Endothelial cell of umbilical vein (primary cell): ENCODE measurements around the gene UBE3D. TPM values are rescaled to one million over a fixed set of nuclear protein-coding genes. Genes with fewer than 3 reads are reported as not detected.

Experiments used
- BruUV-seq: library from RNA; stranded (reverse); fragments of 400-500 nt; replicated peaks from 2 replicates; lab custom pipeline; 2021; lab: Mats Ljungman, UMichigan
- CTCF ChIA-PET: fragments of 300-600, 350-600 bp; sonication (Branson Sonifier 250); formaldehyde crosslinking; loops from one replicate; lab custom pipeline; 2021; ENCODE audit warnings: antibody characterized with exemption, inconsistent platforms; lab: Charles Lee
- POLR2A ChIA-PET: fragments of 300-600, 350-600 bp; sonication (Branson Sonifier 250); formaldehyde crosslinking; loops from one replicate; lab custom pipeline; 2021; ENCODE audit warnings: antibody characterized with exemption, inconsistent platforms; lab: Charles Lee
- DNase-seq: peaks from one replicate; pipeline ENCODE4 v3.0.0-alpha.2; 2011; ENCODE audit warnings: low read depth, low spot score
- FAIRE-seq: peaks from 2 replicates; lab custom pipeline; 2011; peaks lifted over from hg19 to GRCh38; lab: Jason Lieb, UNC
- H2AFZ ChIP-seq: 2 replicates; pipeline ENCODE4 v1.6.0; 2012; ENCODE audit warnings: low read depth, low read length, control low read depth, inconsistent platforms
- H3K27ac ChIP-seq: 2 replicates; pipeline ENCODE4 v1.5.1; 2011; ENCODE audit warnings: low read depth, mild to moderate bottlenecking, control low read depth, low read length, moderate library complexity; ENCODE audit not compliant: insufficient read depth
- H3K27me3 ChIP-seq, 2 experiments: 2 replicates each; pipeline versions ENCODE4 v1.6.0 to v1.6.1; 2011; ENCODE audit warnings: low read length in 2 of 2, mixed read lengths in 1 of 2; ENCODE audit not compliant: control insufficient read depth in 2 of 2, insufficient read depth in 2 of 2
- H3K36me3 ChIP-seq, 2 experiments: 2 replicates in 1 of 2; 3 replicates in 1 of 2; pipeline ENCODE4 v1.5.1; 2011; ENCODE audit warnings: low read length in 2 of 2, mild to moderate bottlenecking in 1 of 2, moderate library complexity in 1 of 2; ENCODE audit not compliant: control insufficient read depth in 2 of 2, insufficient read depth in 2 of 2; ENCODE audit errors: extremely low read depth in 1 of 2
- H3K4me1 ChIP-seq: 3 replicates; pipeline ENCODE4 v1.5.1; 2011; ENCODE audit warnings: mild to moderate bottlenecking, low read length; ENCODE audit not compliant: control insufficient read depth, insufficient read depth; ENCODE audit errors: extremely low read depth
- H3K4me2 ChIP-seq: 2 replicates; pipeline ENCODE4 v1.6.1; 2011; ENCODE audit warnings: low read length, control low read depth, mixed read lengths; ENCODE audit not compliant: insufficient read depth
- H3K4me3 ChIP-seq, 3 experiments: fragments of 200-600 bp in 1 of 3; sonication (generic), shearing (Covaris generic) in 1 of 3; replicated peaks in 1 of 3; 2 replicates each; pipeline ENCODE4 v1.5.1; 2011 to 2016; ENCODE audit warnings: control low read depth in 3 of 3, low read length in 3 of 3, mild to moderate bottlenecking in 2 of 3, inconsistent platforms in 1 of 3, low read depth in 1 of 3, moderate library complexity in 1 of 3; ENCODE audit not compliant: insufficient read depth in 1 of 3
- H3K79me2 ChIP-seq: 2 replicates; pipeline ENCODE4 v1.6.0; 2012; ENCODE audit warnings: low read length, inconsistent platforms; ENCODE audit not compliant: control insufficient read depth, insufficient read depth
- H3K9ac ChIP-seq: replicated peaks from 2 replicates; pipeline ENCODE3; 2011; ENCODE audit warnings: low read length, control low read depth; ENCODE audit not compliant: insufficient read depth; ENCODE audit errors: extremely low read depth
- H3K9me1 ChIP-seq: replicated peaks from 3 replicates; pipeline ENCODE4 v1.6.0; 2011; ENCODE audit warnings: mild to moderate bottlenecking, low read length; ENCODE audit not compliant: control insufficient read depth, insufficient read depth; ENCODE audit errors: extremely low read depth
- H3K9me3 ChIP-seq: replicated peaks from 2 replicates; pipeline ENCODE4 v1.5.1; 2012; ENCODE audit warnings: low read length, inconsistent platforms; ENCODE audit not compliant: control insufficient read depth, insufficient read depth
- H4K20me1 ChIP-seq: replicated peaks from 2 replicates; pipeline ENCODE3; 2011; ENCODE audit warnings: mild to moderate bottlenecking, low read length; ENCODE audit not compliant: control insufficient read depth, insufficient read depth; ENCODE audit errors: extremely low read depth
- EZH2 ChIP-seq: IDR thresholded peaks from 2 replicates; pipeline ENCODE4 v1.6.1; 2012; ENCODE audit warnings: borderline replicate concordance, low read depth, mild to moderate bottlenecking, moderate library complexity, low read length, inconsistent platforms; ENCODE audit not compliant: severe bottlenecking
- FOS ChIP-seq: IDR thresholded peaks from 2 replicates; pipeline ENCODE4 v1.6.1; 2011; ENCODE audit warnings: mild to moderate bottlenecking, low read length, moderate library complexity, borderline replicate concordance; ENCODE audit not compliant: insufficient read depth
- GATA2 ChIP-seq: IDR thresholded peaks from 2 replicates; pipeline ENCODE4 v1.7.0; 2011; ENCODE audit warnings: low read depth, mild to moderate bottlenecking, moderate library complexity, mixed read lengths, low read length; ENCODE audit not compliant: insufficient read length, insufficient read depth
- JUN ChIP-seq: IDR thresholded peaks from 2 replicates; pipeline ENCODE4 v1.6.1; 2011; ENCODE audit warnings: borderline replicate concordance, low read depth; ENCODE audit not compliant: insufficient read length, insufficient read depth
- MYC ChIP-seq: IDR thresholded peaks from one replicate; pipeline ENCODE4 v1.6.1; 2011; ENCODE audit warnings: mild to moderate bottlenecking, low read depth, low read length
- POLR2A ChIP-seq: IDR thresholded peaks from 2 replicates; pipeline ENCODE4 v1.6.1; 2012; ENCODE audit warnings: low read depth, mild to moderate bottlenecking, control low read depth, low read length
- POLR2AphosphoS5 ChIP-seq: IDR thresholded peaks from 2 replicates; pipeline ENCODE4 v1.6.1; 2012; ENCODE audit warnings: low read depth, mild to moderate bottlenecking, control low read depth, low read length, moderate library complexity; ENCODE audit not compliant: insufficient read depth
- dilution Hi-C: fragments of 300-500 bp; cut with MboI; formaldehyde crosslinking; loops from one replicate; pipeline ENCODE4 v1.15.0; 2019; ENCODE audit warnings: low sequenced_read_pairs; ENCODE audit not compliant: extremely low pct_ligation_motif_present
- intact Hi-C: fragments of 100-400 bp; cut with micrococcal nuclease; formaldehyde crosslinking; loops from one replicate; pipeline ENCODE4 v1.10.0; 2022
- polyA plus RNA-seq, 4 experiments: library from polyadenylated mRNA; depleted of rRNA in 3 of 4; stranded (reverse) in 3 of 4; unstranded in 1 of 4; fragments of >200 nt; gene quantifications; 2 replicates each; pipeline versions ENCODE4 v1.2.1 to v1.2.3, GENCODE V29; 2011 to 2012; ENCODE audit warnings: missing spikeins in 1 of 4
- total RNA-seq: library from RNA; stranded (reverse); gene quantifications from 2 replicates; pipeline ENCODE4 v1.2.3, GENCODE V29; 2021
- TF ChIP-seq, protein P1 (sequence below), 2 donors: IDR thresholded peaks; 1 replicate in 1 of 2; 2 replicates in 1 of 2; pipeline ENCODE4 v1.5.1; 2011; ENCODE audit warnings: low read length in 2 of 2, mild to moderate bottlenecking in 2 of 2, moderate library complexity in 2 of 2, control low read depth in 1 of 2, inconsistent platforms in 1 of 2, low read depth in 1 of 2; ENCODE audit not compliant: insufficient read depth in 1 of 2; ENCODE audit errors: extremely low read depth in 1 of 2
- TF ChIP-seq, protein P2 (sequence below): IDR thresholded peaks from 2 replicates; pipeline ENCODE4 v1.6.1; 2011; ENCODE audit not compliant: insufficient read depth, insufficient read length

The UBE3D gene
- total and polyA plus RNA-seq, 2 donors (not counting 3 experiments of a cell fraction or from before 2014, with no cell fraction given): 1.9 to 6.2 TPM

DNA sequence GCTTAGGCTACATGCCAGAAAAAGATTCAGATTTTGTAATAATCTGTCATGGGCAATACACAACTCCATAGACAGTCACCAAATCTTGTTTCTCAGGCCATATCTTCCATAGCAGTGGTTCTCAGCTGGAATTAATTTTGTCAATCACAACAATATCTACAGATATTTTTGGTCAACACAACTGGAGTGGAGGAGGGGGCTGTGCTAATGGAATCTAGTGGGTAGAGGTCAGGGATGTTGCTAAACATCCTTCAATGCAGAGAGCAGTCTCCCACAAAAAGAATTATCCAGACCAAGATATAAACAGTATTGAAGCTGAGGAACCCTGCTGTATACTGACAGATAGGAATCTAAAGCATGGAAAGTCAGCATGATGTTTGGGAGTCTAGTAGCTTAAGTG lies 174.6 kb downstream of the UBE3D start:
- no peak overlapping the region for H3K9ac ChIP-seq
- no peaks in the 10 kb centered on the region for H3K27me3 ChIP-seq
- DNase-seq (no peak), FAIRE-seq (no peak)
- intact Hi-C loops: no loop called here
- dilution Hi-C loops: no loop called here
- no peak for TF ChIP-seq FOS
- no peak for TF ChIP-seq GATA2
- TF ChIP-seq, protein P1, sequence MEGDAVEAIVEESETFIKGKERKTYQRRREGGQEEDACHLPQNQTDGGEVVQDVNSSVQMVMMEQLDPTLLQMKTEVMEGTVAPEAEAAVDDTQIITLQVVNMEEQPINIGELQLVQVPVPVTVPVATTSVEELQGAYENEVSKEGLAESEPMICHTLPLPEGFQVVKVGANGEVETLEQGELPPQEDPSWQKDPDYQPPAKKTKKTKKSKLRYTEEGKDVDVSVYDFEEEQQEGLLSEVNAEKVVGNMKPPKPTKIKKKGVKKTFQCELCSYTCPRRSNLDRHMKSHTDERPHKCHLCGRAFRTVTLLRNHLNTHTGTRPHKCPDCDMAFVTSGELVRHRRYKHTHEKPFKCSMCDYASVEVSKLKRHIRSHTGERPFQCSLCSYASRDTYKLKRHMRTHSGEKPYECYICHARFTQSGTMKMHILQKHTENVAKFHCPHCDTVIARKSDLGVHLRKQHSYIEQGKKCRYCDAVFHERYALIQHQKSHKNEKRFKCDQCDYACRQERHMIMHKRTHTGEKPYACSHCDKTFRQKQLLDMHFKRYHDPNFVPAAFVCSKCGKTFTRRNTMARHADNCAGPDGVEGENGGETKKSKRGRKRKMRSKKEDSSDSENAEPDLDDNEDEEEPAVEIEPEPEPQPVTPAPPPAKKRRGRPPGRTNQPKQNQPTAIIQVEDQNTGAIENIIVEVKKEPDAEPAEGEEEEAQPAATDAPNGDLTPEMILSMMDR (IDR thresholded peaks at IDR 0.05; ENCODE audit: extremely low read depth in 1 of 2, insufficient read depth in 1 of 2, low read depth in 1 of 2, low read length in 2 of 2): no peak
- TF ChIP-seq, protein P2, sequence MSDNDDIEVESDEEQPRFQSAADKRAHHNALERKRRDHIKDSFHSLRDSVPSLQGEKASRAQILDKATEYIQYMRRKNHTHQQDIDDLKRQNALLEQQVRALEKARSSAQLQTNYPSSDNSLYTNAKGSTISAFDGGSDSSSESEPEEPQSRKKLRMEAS: no peak
- TF ChIP-seq MYC: no peak
- H4K20me1 ChIP-seq: peaks cover 2% of the 10 kb centered on the region
- CTCF ChIA-PET: no interaction called here
- BruUV-seq: no TSS peak
- no peaks in the 10 kb centered on the region for H3K9me3 ChIP-seq
- no peaks in the 10 kb centered on the region for H3K4me1 ChIP-seq
- no peaks in the 10 kb centered on the region for H3K79me2 ChIP-seq
- POLR2A ChIA-PET: no interaction called here
- H3K9me1 ChIP-seq: no peaks in the 10 kb centered on the region
- no peak overlapping the region for H3K4me2 ChIP-seq
- H3K4me3 ChIP-seq: no peak overlapping the region
- no peak overlapping the region for H3K27ac ChIP-seq
- no peak overlapping the region for H2AFZ ChIP-seq
- no peaks in the 10 kb centered on the region for H3K36me3 ChIP-seq

DNA sequence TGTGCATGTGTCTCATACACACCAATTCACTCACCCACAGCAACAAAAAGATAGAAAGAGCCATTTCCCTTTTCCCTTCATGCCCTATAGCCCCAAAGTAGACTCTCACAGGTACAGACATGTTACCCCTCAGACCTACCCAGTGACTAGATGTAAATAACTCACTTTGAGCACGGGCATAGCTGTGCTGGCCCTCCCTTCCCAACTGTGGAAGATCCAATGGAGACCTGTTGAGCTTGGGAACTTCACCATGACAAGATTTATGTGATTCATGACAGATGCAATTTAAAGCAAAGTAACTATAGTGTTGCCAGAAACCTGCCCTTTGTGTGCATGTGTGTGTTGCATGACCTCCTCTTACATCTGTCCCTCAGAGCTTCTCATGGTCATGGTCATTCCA lies 175.4 kb downstream of the UBE3D start:
- H3K9me1 ChIP-seq: no peaks in the 10 kb centered on the region
- dilution Hi-C loops: no loop called here
- no peak for FAIRE-seq
- no peaks in the 10 kb centered on the region for H3K27me3 ChIP-seq
- no peak overlapping the region for H3K4me3 ChIP-seq
- no peak overlapping the region for H3K4me2 ChIP-seq
- H3K36me3 ChIP-seq: no peaks in the 10 kb centered on the region
- ChIA-PET POLR2A (no interaction called here), CTCF (no interaction called here)
- H4K20me1 ChIP-seq: peaks cover 2% of the 10 kb centered on the region
- H3K9ac ChIP-seq: no peak overlapping the region
- DNase-seq: no peak
- intact Hi-C loops: no loop called here
- no peaks in the 10 kb centered on the region for H3K4me1 ChIP-seq
- TF ChIP-seq MYC: no peak
- TF ChIP-seq POLR2AphosphoS5: no peak
- TF ChIP-seq GATA2: no peak
- no peak for TF ChIP-seq POLR2A
- TF ChIP-seq, protein P2: no peak
- no peak for TF ChIP-seq FOS
- no peak for TF ChIP-seq JUN
- TF ChIP-seq EZH2: no peak
- TF ChIP-seq, protein P1 (IDR thresholded peaks at IDR 0.05; ENCODE audit: extremely low read depth in 1 of 2, insufficient read depth in 1 of 2, low read depth in 1 of 2, low read length in 2 of 2): no peak
- no peak overlapping the region for H2AFZ ChIP-seq
- BruUV-seq: no TSS peak
- H3K27ac ChIP-seq: no peak overlapping the region
- H3K79me2 ChIP-seq: no peaks in the 10 kb centered on the region
- H3K9me3 ChIP-seq: no peaks in the 10 kb centered on the region
